A673 (cell line): ENCODE measurements around the gene TIGD2.

Experiments used
- CTCF ChIP-seq: fragments of 300-800, 200-600 bp; sonication (generic); conservative IDR thresholded peaks from 2 replicates; pipeline ENCODE4 v1.5.1; 2017; ENCODE audit warnings: low read depth, mild to moderate bottlenecking, antibody characterized with exemption, low read length, moderate library complexity, mixed read lengths
- EZH2 ChIP-seq: fragments of 200-600 bp; sonication (generic); IDR thresholded peaks from 2 replicates; pipeline ENCODE4 v1.6.1; 2017; ENCODE audit warnings: borderline replicate concordance, low read depth, mild to moderate bottlenecking, mixed read lengths, antibody characterized with exemption, low read length; ENCODE audit not compliant: poor library complexity, severe bottlenecking

- TF ChIP-seq CTCF (no peak), EZH2 (no peak)
Measured at GRCh38 chr4:89137695-89138094, 26.4 kb downstream of the TIGD2 start.
